Kidney (tissue), 14 donors: ENCODE measurements around the gene STX3. TPM values are rescaled to one million over a fixed set of nuclear protein-coding genes. Genes with fewer than 3 reads are reported as not detected.

ENCODE experiments used
- DNase-seq, 5 donors: peaks; one replicate each; pipeline ENCODE4 v3.0.0-alpha.2; 2013 to 2020
- FAIRE-seq: peaks from 2 replicates; lab custom pipeline; 2012; peaks lifted over from hg19 to GRCh38; lab: Jason Lieb, UNC
- H3K27ac ChIP-seq, 2 donors: one replicate each; pipeline ENCODE4 v1.7.0; 2013; ENCODE audit warnings: low read depth in 2 of 2, low read length in 2 of 2, inconsistent platforms in 1 of 2
- H3K27me3 ChIP-seq: one replicate; pipeline ENCODE4 v1.7.1; 2013; ENCODE audit warnings: low read length, inconsistent platforms; ENCODE audit not compliant: control insufficient read depth, insufficient read depth
- H3K36me3 ChIP-seq, 3 donors: one replicate each; pipeline versions ENCODE4 v1.7.0 to v1.7.1; 2013; ENCODE audit warnings: low read length in 3 of 3, control low read depth in 1 of 3, inconsistent platforms in 1 of 3; ENCODE audit not compliant: insufficient read depth in 3 of 3, control insufficient read depth in 2 of 3
- H3K4me1 ChIP-seq, 3 donors: one replicate each; pipeline versions ENCODE4 v1.7.0 to v1.7.1; 2013; ENCODE audit warnings: low read length in 3 of 3, inconsistent platforms in 1 of 3, low read depth in 1 of 3; ENCODE audit not compliant: control insufficient read depth in 2 of 3, insufficient read depth in 2 of 3
- H3K4me3 ChIP-seq, 3 donors: one replicate each; pipeline versions ENCODE4 v1.7.0 to v1.8.1; 2013; ENCODE audit warnings: low read length in 3 of 3, control low read depth in 1 of 3, inconsistent platforms in 1 of 3
- H3K9ac ChIP-seq, 3 donors: one replicate each; pipeline versions ENCODE4 v1.7.0 to v1.7.1; 2013; ENCODE audit warnings: low read length in 3 of 3, control low read depth in 1 of 3, inconsistent platforms in 1 of 3
- H3K9me3 ChIP-seq, 3 donors: one replicate each; pipeline versions ENCODE4 v1.7.0 to v1.7.1; 2013; ENCODE audit warnings: low read length in 3 of 3, control low read depth in 1 of 3, inconsistent platforms in 1 of 3; ENCODE audit not compliant: control insufficient read depth in 2 of 3, insufficient read depth in 1 of 3
- intact Hi-C: fragments of 100-400 bp; cut with DNase I; formaldehyde crosslinking; loops from one replicate; pipeline ENCODE4 v1.11.1; 2022
- polyA plus RNA-seq: library from polyadenylated mRNA; stranded (reverse); fragments of 350-450 nt; fragmentation: Illumina TruSeq; extraction: RNeasy Lipid Tissue Mini Kit (QIAGEN cat#74804); gene quantifications from one replicate; pipeline ENCODE4 v1.2.3, GENCODE V29; 2014; ENCODE audit warnings: low read depth, low replicate concordance; ENCODE audit not compliant: insufficient read depth
- total RNA-seq: library from RNA; stranded (reverse); fragmentation: NEBNext Ultra II Directional; extraction: Animal tissue kit (Norgen Biotek cat#: 25700); gene quantifications from one replicate; pipeline ENCODE4 v1.2.1, GENCODE V29; 2021
- TF ChIP-seq, protein P1 (sequence below): IDR thresholded peaks from 3 replicates; pipeline ENCODE4 v1.5.1; 2012; ENCODE audit warnings: mild to moderate bottlenecking, moderate library complexity, borderline replicate concordance; ENCODE audit not compliant: insufficient read depth; ENCODE audit errors: extremely low read depth
- donor health status: control.
- donor health status: control.
- donor health status: control.
- donor health status: control.
- donor health status: control.
- donor health status: DM: yes; HTN: yes; CAD: no.
- donor health status: Normal renal cell carcinoma (clear cell type).

The STX3 gene
- total and polyA plus RNA-seq, 2 donors from 2014 or later = 43.2 to 57.2 TPM

DNA sequence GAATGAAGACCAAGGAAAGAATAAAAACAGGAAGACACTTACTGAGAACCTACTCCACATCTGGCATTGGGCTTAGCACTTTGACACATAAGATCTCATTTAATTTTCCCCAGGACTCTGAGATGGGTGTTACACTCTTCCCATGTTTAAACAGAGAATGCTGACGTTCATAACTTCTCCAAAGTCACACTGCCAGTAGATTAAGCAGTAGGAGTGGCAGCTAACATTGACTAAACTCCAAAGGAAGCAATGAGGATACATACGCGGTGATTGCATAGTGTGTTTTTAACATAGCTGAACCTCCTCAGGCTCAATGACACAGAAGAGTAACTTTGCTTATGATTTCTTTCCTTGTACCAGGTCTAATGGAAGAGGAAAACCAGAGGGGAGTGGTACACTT, 27.0 kb upstream of the STX3 start:
- no peaks in the 10 kb centered on the region for H3K36me3 ChIP-seq
- FAIRE-seq (no peak), DNase-seq (no peak)
- H3K27ac ChIP-seq = no peak overlapping the region
- H3K9ac ChIP-seq = no peak overlapping the region
- H3K4me1 ChIP-seq = peaks cover 0 to 26% (median 11%) of the 10 kb centered on the region in 3 donors
- H3K9me3 ChIP-seq = no peaks in the 10 kb centered on the region
- intact Hi-C loops = no loop called here
- TF ChIP-seq, protein P1, sequence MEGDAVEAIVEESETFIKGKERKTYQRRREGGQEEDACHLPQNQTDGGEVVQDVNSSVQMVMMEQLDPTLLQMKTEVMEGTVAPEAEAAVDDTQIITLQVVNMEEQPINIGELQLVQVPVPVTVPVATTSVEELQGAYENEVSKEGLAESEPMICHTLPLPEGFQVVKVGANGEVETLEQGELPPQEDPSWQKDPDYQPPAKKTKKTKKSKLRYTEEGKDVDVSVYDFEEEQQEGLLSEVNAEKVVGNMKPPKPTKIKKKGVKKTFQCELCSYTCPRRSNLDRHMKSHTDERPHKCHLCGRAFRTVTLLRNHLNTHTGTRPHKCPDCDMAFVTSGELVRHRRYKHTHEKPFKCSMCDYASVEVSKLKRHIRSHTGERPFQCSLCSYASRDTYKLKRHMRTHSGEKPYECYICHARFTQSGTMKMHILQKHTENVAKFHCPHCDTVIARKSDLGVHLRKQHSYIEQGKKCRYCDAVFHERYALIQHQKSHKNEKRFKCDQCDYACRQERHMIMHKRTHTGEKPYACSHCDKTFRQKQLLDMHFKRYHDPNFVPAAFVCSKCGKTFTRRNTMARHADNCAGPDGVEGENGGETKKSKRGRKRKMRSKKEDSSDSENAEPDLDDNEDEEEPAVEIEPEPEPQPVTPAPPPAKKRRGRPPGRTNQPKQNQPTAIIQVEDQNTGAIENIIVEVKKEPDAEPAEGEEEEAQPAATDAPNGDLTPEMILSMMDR = no peak
- H3K4me3 ChIP-seq = no peak overlapping the region
- H3K27me3 ChIP-seq = no peaks in the 10 kb centered on the region

DNA sequence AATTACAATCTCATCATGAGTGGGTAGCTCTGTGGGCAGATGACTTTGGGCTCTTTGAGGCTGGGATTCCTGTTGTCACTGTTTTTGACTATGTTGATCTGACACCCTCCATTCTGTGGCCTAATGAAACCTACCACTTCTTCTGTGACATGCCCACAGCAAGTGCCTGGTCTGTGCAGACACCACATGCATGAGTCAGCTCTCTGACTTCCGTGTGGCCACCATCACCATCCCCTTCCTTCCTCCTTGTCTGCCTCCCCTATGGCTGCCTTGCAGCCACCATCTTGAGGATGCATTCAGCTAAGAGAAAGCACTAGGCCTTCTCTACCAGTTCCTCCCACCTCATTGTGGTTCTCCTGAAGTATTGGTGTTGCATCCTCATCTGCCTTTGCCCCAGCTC, 26.3 kb upstream of the STX3 start:
- no peak overlapping the region for H3K4me3 ChIP-seq
- intact Hi-C loops = no loop called here
- DNase-seq = no peak
- no peaks in the 10 kb centered on the region for H3K36me3 ChIP-seq
- no peaks in the 10 kb centered on the region for H3K9me3 ChIP-seq
- H3K27me3 ChIP-seq = no peaks in the 10 kb centered on the region
- H3K9ac ChIP-seq = no peak overlapping the region
- TF ChIP-seq, protein P1 = no peak
- peaks cover 0 to 30% (median 11%) of the 10 kb centered on the region in 3 donors for H3K4me1 ChIP-seq
- no peak for FAIRE-seq
- no peak overlapping the region for H3K27ac ChIP-seq

DNA sequence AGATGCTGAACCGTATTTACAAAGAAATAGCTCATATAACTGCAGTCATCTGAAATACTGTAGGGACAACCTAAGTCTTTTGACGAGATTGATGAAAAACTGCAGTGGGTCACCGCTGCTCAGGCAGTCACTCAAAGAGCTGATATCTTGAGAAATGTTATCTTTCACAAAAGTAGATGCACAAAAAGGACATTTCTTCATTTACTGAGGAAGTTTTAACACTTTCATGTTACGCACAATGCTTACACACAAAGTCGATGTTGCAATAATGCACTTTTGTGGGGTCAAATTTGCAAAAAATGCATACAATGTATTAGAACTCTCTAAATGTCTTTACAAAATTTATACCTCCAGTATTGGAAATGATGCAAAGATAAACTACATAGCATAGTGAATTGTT, 25.3 kb upstream of the STX3 start:
- Histone ChIP-seq H3K4me1 (peaks cover 0 to 30% (median 11%) of the 10 kb centered on the region in 3 donors), H3K9me3 (no peaks in the 10 kb centered on the region), H3K9ac (no peak overlapping the region), H3K27ac (no peak overlapping the region), H3K36me3 (no peaks in the 10 kb centered on the region), H3K27me3 (no peaks in the 10 kb centered on the region), H3K4me3 (no peak overlapping the region)
- FAIRE-seq (no peak), DNase-seq (no peak)
- TF ChIP-seq, protein P1 = no peak
- intact Hi-C loops = no loop called here
